GM10266 (cell line): ENCODE results near the gene HDAC4.

Source experiments
- DNase-seq: peaks from one replicate; pipeline ENCODE4 v3.0.0; 2012; ENCODE audit errors: extremely low spot score
- CTCF ChIP-seq: IDR thresholded peaks from 2 replicates; pipeline ENCODE4 v1.5.1; 2012; ENCODE audit warnings: mild to moderate bottlenecking, low read depth; ENCODE audit not compliant: control insufficient read depth, insufficient read depth; ENCODE audit errors: missing control alignments

Gene HDAC4

GRCh38 chr2:239184179-239184578 lies 216.6 kb downstream of the HDAC4 start:
- no peak for TF ChIP-seq CTCF
- DNase-seq = no peak

GRCh38 chr2:239182981-239183791 lies 217.6 kb downstream of the HDAC4 start:
- no peak for TF ChIP-seq CTCF

GRCh38 chr2:239181903-239182581 lies 218.8 kb downstream of the HDAC4 start:
- TF ChIP-seq CTCF = no peak
- no peak for DNase-seq

More at GRCh38 chr2:239182981-239183791, 217.6 kb downstream of the HDAC4 start:
- DNase-seq = no peak

GRCh38 chr2:239181074-239181902 lies 219.5 kb downstream of the HDAC4 start:
- no peak for TF ChIP-seq CTCF
- DNase-seq = no peak

- DNase-seq = no peak
- no peak for TF ChIP-seq CTCF
Observed at GRCh38 chr2:239180526-239181073, 220.2 kb downstream of the HDAC4 start.

GRCh38 chr2:239179851-239180371 lies 220.9 kb downstream of the HDAC4 start:
- no peak for DNase-seq
- TF ChIP-seq CTCF = no peak
